ENCODE data around the gene MEGF11. TPM values are rescaled to one million over a fixed set of nuclear protein-coding genes. Genes with fewer than 3 reads are reported as not detected.
A peak's percentile ranks its signal among the peaks of the same experiment; 100 is the strongest.

The MEGF11 gene
- total RNA-seq, 1 donor from 2014 or later, result 6.2 TPM

GRCh38 chr15:66170042-66170441, 83.5 kb downstream of the MEGF11 start:
- DNase-seq (ENCODE audit: low read depth), result no peak

- no peak for DNase-seq (ENCODE audit: low read depth)
Observed at GRCh38 chr15:66169625-66170024, 83.9 kb downstream of the MEGF11 start.

- DNase-seq (ENCODE audit: low read depth), result no peak
Observed at GRCh38 chr15:66169023-66169422, 84.5 kb downstream of the MEGF11 start.

- no peak for DNase-seq (ENCODE audit: low read depth)
Observed at GRCh38 chr15:66167854-66168253, 85.7 kb downstream of the MEGF11 start.

- DNase-seq (ENCODE audit: low read depth), result no peak
Observed at GRCh38 chr15:66165856-66166255, 87.7 kb downstream of the MEGF11 start.

- DNase-seq (ENCODE audit: low read depth), result no peak
Observed at GRCh38 chr15:66164788-66165187, 88.8 kb downstream of the MEGF11 start.

- no peak for DNase-seq (ENCODE audit: low read depth)
Observed at GRCh38 chr15:66163553-66163952, 90.0 kb downstream of the MEGF11 start.

- no peak for DNase-seq (ENCODE audit: low read depth)
Observed at GRCh38 chr15:66162286-66162685, 91.3 kb downstream of the MEGF11 start.

- no peak for DNase-seq (ENCODE audit: low read depth)
Observed at GRCh38 chr15:66161575-66162118, 91.9 kb downstream of the MEGF11 start.

GRCh38 chr15:66161108-66161507, 92.4 kb downstream of the MEGF11 start:
- no peak for DNase-seq (ENCODE audit: low read depth)

- DNase-seq (ENCODE audit: low read depth), result no peak
Observed at GRCh38 chr15:66157507-66157906, 96.0 kb downstream of the MEGF11 start.

GRCh38 chr15:66156310-66156975, 97.1 kb downstream of the MEGF11 start:
- DNase-seq (ENCODE audit: low read depth), result no peak

GRCh38 chr15:66155065-66155464, 98.5 kb downstream of the MEGF11 start:
- DNase-seq (ENCODE audit: low read depth), result no peak

GRCh38 chr15:66154581-66154980, 99.0 kb downstream of the MEGF11 start:
- no peak for DNase-seq (ENCODE audit: low read depth)

- peak; percentile 80 for DNase-seq (ENCODE audit: low read depth)
Observed at GRCh38 chr15:66153549-66154415, 99.8 kb downstream of the MEGF11 start.

- no peak for DNase-seq (ENCODE audit: low read depth)
Observed at GRCh38 chr15:66152650-66153049, 100.9 kb downstream of the MEGF11 start.

GRCh38 chr15:66151809-66152208, 101.7 kb downstream of the MEGF11 start:
- peak; percentile 7 for DNase-seq (ENCODE audit: low read depth)

- DNase-seq (ENCODE audit: low read depth), result no peak
Observed at GRCh38 chr15:66149871-66150270, 103.7 kb downstream of the MEGF11 start.

GRCh38 chr15:66148187-66148586, 105.4 kb downstream of the MEGF11 start:
- DNase-seq (ENCODE audit: low read depth), result no peak

- no peak for DNase-seq (ENCODE audit: low read depth)
Observed at GRCh38 chr15:66147440-66147839, 106.1 kb downstream of the MEGF11 start.

- peak; percentile 81 for DNase-seq (ENCODE audit: low read depth)
Observed at GRCh38 chr15:66145726-66146182, 107.8 kb downstream of the MEGF11 start.

GRCh38 chr15:66144978-66145725, 108.4 kb downstream of the MEGF11 start:
- peak; percentile 67 for DNase-seq (ENCODE audit: low read depth)

All from renal cortical epithelial cell (primary cell).